ENCODE measurements around the gene MYO1B. TPM values are rescaled to one million over a fixed set of nuclear protein-coding genes. Genes with fewer than 3 reads are reported as not detected.

Gene MYO1B
- total and polyA plus RNA-seq, 10 of the 15 experiments (the other 5 are each of a cell fraction or from before 2014, with no cell fraction given), result 0.10 to 4.2 (median 1.6) TPM

GRCh38 chr2:191247381-191248057, 2.3 kb downstream of the MYO1B start:
- no peaks in the 10 kb centered on the region; the same call in 2 of the 3 replicates for H3K9me3 ChIP-seq (replicated peaks; ENCODE audit: control insufficient read depth, insufficient read depth, low read length)
- RAD21 ChIA-PET (ENCODE audit: unreplicated experiment), result no interaction called here
- WGBS (ENCODE audit: insufficient coverage, insufficient replicate concordance, low lambda C conversion rate, missing lambda C conversion rate), result 10% methylated on average over 5 of the region's 5 CpGs
- DNase-seq (ENCODE audit: low read depth, low spot score) (no peak), FAIRE-seq (no peak), ATAC-seq (no peak)
- peaks cover 8 to 16% of the 10 kb centered on the region in 2 experiments for H3K27me3 ChIP-seq (replicated peaks in 1 of 2; ENCODE audit: control insufficient read depth in 2 of 2, insufficient read depth in 2 of 2, low read length in 1 of 2)
- H3K9ac ChIP-seq (ENCODE audit: control insufficient read depth, insufficient read depth, low read length), result no peak overlapping the region
- no peak overlapping the region for H3K27ac ChIP-seq (ENCODE audit: control insufficient read depth, insufficient read depth)
- H3K4me3 ChIP-seq, result no peak overlapping the region
- POLR2A ChIA-PET, result no interaction called here
- SMC1A ChIA-PET (ENCODE audit: uncharacterized antibody, unreplicated experiment), result interaction anchor here (1.4 kb wide), 1 partner anchor 197 kb away, joined by 3 read pairs; no protein-coding TSS in a partner anchor
- CTCF ChIA-PET, result interaction anchor here (1.2 kb wide), 1 partner anchor 29 kb away, joined by 6 read pairs; no protein-coding TSS in a partner anchor
- no peak overlapping the region for H2AFZ ChIP-seq (ENCODE audit: control insufficient read depth, low read depth, low read length)
- H3K36me3 ChIP-seq (ENCODE audit: control insufficient read depth in 2 of 2, insufficient read depth in 2 of 2, low read length in 1 of 2), result no peaks in the 10 kb centered on the region
- TF ChIP-seq FOXM1 (IDR thresholded peaks at IDR 0.05; ENCODE audit: low read depth, low read length), result no peak
- TF ChIP-seq ZBTB33 (IDR thresholded peaks at IDR 0.05), result no peak
- no peak for TF ChIP-seq NR2C2 (IDR thresholded peaks at IDR 0.05; ENCODE audit: borderline replicate concordance, control insufficient read depth, insufficient read length, low read depth)
- no peak for TF ChIP-seq TARDBP (IDR thresholded peaks at IDR 0.05; ENCODE audit: borderline replicate concordance)
- no peak for TF ChIP-seq CTCF (IDR thresholded peaks at IDR 0.05 in 2 of 3, conservative IDR thresholded peaks at IDR 0.05 in 1 of 3; ENCODE audit: control insufficient read depth in 2 of 3, extremely low read depth in 1 of 3, insufficient read depth in 1 of 3, low read depth in 3 of 3, low read length in 3 of 3)
- TF ChIP-seq KDM1A (IDR thresholded peaks at IDR 0.05; ENCODE audit: borderline replicate concordance), result no peak
- TF ChIP-seq BCLAF1 (IDR thresholded peaks at IDR 0.05), result no peak
- TF ChIP-seq NFIC (IDR thresholded peaks at IDR 0.05; ENCODE audit: low read depth, low read length), result no peak
- no peak for TF ChIP-seq STAT1 (conservative IDR thresholded peaks at IDR 0.05)
- TF ChIP-seq, protein P1, sequence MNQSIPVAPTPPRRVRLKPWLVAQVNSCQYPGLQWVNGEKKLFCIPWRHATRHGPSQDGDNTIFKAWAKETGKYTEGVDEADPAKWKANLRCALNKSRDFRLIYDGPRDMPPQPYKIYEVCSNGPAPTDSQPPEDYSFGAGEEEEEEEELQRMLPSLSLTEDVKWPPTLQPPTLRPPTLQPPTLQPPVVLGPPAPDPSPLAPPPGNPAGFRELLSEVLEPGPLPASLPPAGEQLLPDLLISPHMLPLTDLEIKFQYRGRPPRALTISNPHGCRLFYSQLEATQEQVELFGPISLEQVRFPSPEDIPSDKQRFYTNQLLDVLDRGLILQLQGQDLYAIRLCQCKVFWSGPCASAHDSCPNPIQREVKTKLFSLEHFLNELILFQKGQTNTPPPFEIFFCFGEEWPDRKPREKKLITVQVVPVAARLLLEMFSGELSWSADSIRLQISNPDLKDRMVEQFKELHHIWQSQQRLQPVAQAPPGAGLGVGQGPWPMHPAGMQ (IDR thresholded peaks at IDR 0.05; ENCODE audit: borderline replicate concordance), result no peak
- no peak for TF ChIP-seq BMI1 (IDR thresholded peaks at IDR 0.05; ENCODE audit: borderline replicate concordance)
- in situ Hi-C loops (cut with MboI) (no loop called here), intact Hi-C loops (cut with micrococcal nuclease; ENCODE audit: unreplicated experiment) (no loop called here)
- no peak overlapping the region for H3K4me2 ChIP-seq (ENCODE audit: control insufficient read depth, insufficient read depth)
- no peaks in the 10 kb centered on the region for H3K79me2 ChIP-seq (ENCODE audit: control insufficient read depth, insufficient read depth, low read length)
- no peaks in the 10 kb centered on the region for H4K20me1 ChIP-seq (ENCODE audit: control insufficient read depth, insufficient read depth)
- H3K4me1 ChIP-seq (ENCODE audit: control insufficient read depth, insufficient read depth, low read length), result no peaks in the 10 kb centered on the region
- BruUV-seq (replicated peaks), result no TSS peak

Measured in GM12878 (cell line).